SK-N-SH (cell line): ENCODE measurements around the gene LRIT3. TPM values are rescaled to one million over a fixed set of nuclear protein-coding genes. Genes with fewer than 3 reads are reported as not detected.

Experiments used
- CTCF ChIA-PET: fragments of 300-600, 350-600 bp; formaldehyde crosslinking; extraction: SDS; loops from one replicate; lab custom pipeline; 2021; lab: Yijun Ruan, JAX
- POLR2A ChIA-PET: fragments of 350-600 bp; sonication (Branson Sonifier 250); formaldehyde crosslinking; extraction: SDS; loops from one replicate; lab custom pipeline; 2020; ENCODE audit warnings: antibody characterized with exemption, inconsistent platforms; lab: Yijun Ruan, JAX
- DNase-seq: peaks from one replicate; pipeline ENCODE4 v3.0.0; 2012
- H2AFZ ChIP-seq: fragments of 200-600 bp; sonication (generic); 2 replicates; pipeline ENCODE4 v1.8.1; 2016; ENCODE audit warnings: antibody characterized with exemption, mild to moderate bottlenecking, low read depth
- H3F3A ChIP-seq: fragments of 200-600 bp; sonication (generic); replicated peaks from 2 replicates; pipeline ENCODE3; 2016; ENCODE audit warnings: antibody characterized with exemption, mild to moderate bottlenecking; ENCODE audit not compliant: insufficient read depth
- H3K27ac ChIP-seq, 2 experiments: fragments of 200-500 bp in 1 of 2; fragments of 200-600 bp in 1 of 2; sonication (Bioruptor generic) in 1 of 2; sonication (generic), shearing (Covaris generic) in 1 of 2; 2 replicates each; pipeline versions ENCODE4 v1.5.1 to v1.6.1; 2014 to 2016; ENCODE audit warnings: low read depth in 2 of 2, inconsistent platforms in 1 of 2, low read length in 1 of 2, mild to moderate bottlenecking in 1 of 2, mixed read lengths in 1 of 2
- H3K27me3 ChIP-seq: fragments of 200-600 bp; sonication (generic), shearing (Covaris generic); 2 replicates; pipeline ENCODE4 v1.6.1; 2016; ENCODE audit warnings: mixed run types; ENCODE audit not compliant: insufficient read depth
- H3K36me3 ChIP-seq, 2 experiments: fragments of 200-500 bp in 1 of 2; fragments of 200-600 bp in 1 of 2; sonication (Bioruptor generic) in 1 of 2; sonication (generic) in 1 of 2; replicated peaks in 1 of 2; 2 replicates each; pipeline versions ENCODE3 to v1.5.1; 2014 to 2016; ENCODE audit warnings: low read length in 1 of 2, mild to moderate bottlenecking in 1 of 2; ENCODE audit not compliant: insufficient read depth in 2 of 2, control insufficient read depth in 1 of 2
- H3K4me1 ChIP-seq, 2 experiments: fragments of 200-500 bp in 1 of 2; fragments of 200-600 bp in 1 of 2; sonication (Bioruptor generic) in 1 of 2; sonication (generic), shearing (Covaris generic) in 1 of 2; 2 replicates each; pipeline versions ENCODE4 v1.5.1 to v1.6.1; 2014 to 2016; ENCODE audit warnings: low read depth in 1 of 2, low read length in 1 of 2, mixed run types in 1 of 2; ENCODE audit not compliant: insufficient read depth in 2 of 2, control insufficient read depth in 1 of 2
- H3K4me2 ChIP-seq: fragments of 200-600 bp; sonication (generic), shearing (Covaris generic); 2 replicates; pipeline ENCODE4 v1.6.1; 2017; ENCODE audit warnings: mixed run types
- H3K4me3 ChIP-seq, 2 experiments: fragments of 200-500 bp in 1 of 2; fragments of 200-600 bp in 1 of 2; sonication (Bioruptor generic) in 1 of 2; sonication (generic), shearing (Covaris generic) in 1 of 2; 2 replicates each; pipeline versions ENCODE4 v1.5.1 to v1.8.1; 2014 to 2016; ENCODE audit warnings: low read depth in 2 of 2, inconsistent platforms in 1 of 2, low read length in 1 of 2, mild to moderate bottlenecking in 1 of 2, mixed read lengths in 1 of 2, moderate library complexity in 1 of 2
- H3K79me2 ChIP-seq: fragments of 200-600 bp; sonication (generic); 2 replicates; pipeline ENCODE4 v1.8.1; 2017; ENCODE audit warnings: mild to moderate bottlenecking; ENCODE audit not compliant: insufficient read depth
- H3K9ac ChIP-seq: fragments of 200-600 bp; sonication (generic); 2 replicates; pipeline ENCODE4 v1.6.1; 2017; ENCODE audit warnings: mixed run types
- H3K9me2 ChIP-seq: fragments of 200-600 bp; sonication (generic); 2 replicates; pipeline ENCODE4 v1.6.1; 2017; ENCODE audit warnings: mixed run types
- H3K9me3 ChIP-seq: fragments of 200-600 bp; sonication (generic); 2 replicates; pipeline ENCODE4 v1.6.1; 2017; ENCODE audit warnings: mixed run types, mild to moderate bottlenecking, moderate library complexity
- H4K20me1 ChIP-seq: fragments of 200-600 bp; sonication (generic); 2 replicates; pipeline ENCODE4 v1.6.1; 2017; ENCODE audit warnings: mild to moderate bottlenecking, mixed run types; ENCODE audit not compliant: insufficient read depth
- CHD2 ChIP-seq: fragments of 150-350 bp; IDR thresholded peaks from 2 replicates; pipeline ENCODE4 v1.6.1; 2018; ENCODE audit warnings: low read length; ENCODE audit not compliant: partially characterized antibody
- ELF1 ChIP-seq: IDR thresholded peaks from 2 replicates; pipeline ENCODE4 v1.4.0; 2012
- EP300 ChIP-seq, 2 experiments: IDR thresholded peaks; 2 replicates each; pipeline versions ENCODE4 v1.4.0 to v1.6.1; 2012; ENCODE audit warnings: borderline replicate concordance in 1 of 2, low read depth in 1 of 2, low read length in 1 of 2
- FOSL2 ChIP-seq: IDR thresholded peaks from 2 replicates; pipeline ENCODE4 v1.4.0; 2012; ENCODE audit warnings: low read depth, mild to moderate bottlenecking, moderate library complexity, borderline replicate concordance
- FOXM1 ChIP-seq: IDR thresholded peaks from 2 replicates; pipeline ENCODE4 v1.4.0; 2012; ENCODE audit warnings: low read depth, mild to moderate bottlenecking
- GABPA ChIP-seq: IDR thresholded peaks from 2 replicates; pipeline ENCODE4 v1.4.0; 2012; ENCODE audit warnings: low read depth, mild to moderate bottlenecking
- GATA2 ChIP-seq: sonication (generic); formaldehyde crosslinking; IDR thresholded peaks from 2 replicates; pipeline ENCODE4 v1.5.0; 2020; ENCODE audit warnings: mild to moderate bottlenecking, missing genetic modification reagents
- JUND ChIP-seq: IDR thresholded peaks from 2 replicates; pipeline ENCODE4 v1.4.0; 2012
- NFIC ChIP-seq: IDR thresholded peaks from 2 replicates; pipeline ENCODE4 v1.4.0; 2012; ENCODE audit warnings: borderline replicate concordance
- NRF1 ChIP-seq: IDR thresholded peaks from 2 replicates; pipeline ENCODE4 v1.6.1; 2012; ENCODE audit warnings: low read depth, mild to moderate bottlenecking, low read length
- RAD21 ChIP-seq: IDR thresholded peaks from 2 replicates; pipeline ENCODE4 v1.6.1; 2012; ENCODE audit warnings: mild to moderate bottlenecking, low read length
- RCOR1 ChIP-seq: fragments of 150-350 bp; IDR thresholded peaks from 2 replicates; pipeline ENCODE4 v1.6.1; 2017; ENCODE audit warnings: antibody characterized with exemption, low read length
- RFX5 ChIP-seq: IDR thresholded peaks from 2 replicates; pipeline ENCODE4 v1.6.1; 2012; ENCODE audit warnings: mild to moderate bottlenecking, improper control_type of control experiment, low read length
- RXRA ChIP-seq: IDR thresholded peaks from 2 replicates; pipeline ENCODE4 v1.4.0; 2012; ENCODE audit warnings: low read depth, mild to moderate bottlenecking, borderline replicate concordance
- SIN3A ChIP-seq: IDR thresholded peaks from 2 replicates; pipeline ENCODE4 v1.6.1; 2012; ENCODE audit warnings: low read depth, mild to moderate bottlenecking, low read length, moderate library complexity, borderline replicate concordance
- SMC3 ChIP-seq: IDR thresholded peaks from 2 replicates; pipeline ENCODE4 v1.6.1; 2012; ENCODE audit warnings: low read depth, low read length, improper control_type of control experiment
- TEAD4 ChIP-seq: IDR thresholded peaks from 2 replicates; pipeline ENCODE4 v1.4.0; 2012; ENCODE audit warnings: mild to moderate bottlenecking, borderline replicate concordance; ENCODE audit not compliant: insufficient read depth
- WGBS: methylation state at CpG from one replicate; pipeline ENCODE4 v1.1.6; 2017; ENCODE audit warnings: low lambda C conversion rate; 5-methylcytosine and 5-hydroxymethylcytosine counted together
- polyA plus RNA-seq, 3 experiments: library from polyadenylated mRNA; depleted of rRNA; stranded (reverse); fragments of >200 nt; gene quantifications; 2 replicates each; pipeline ENCODE4 v1.2.3, GENCODE V29; 2012
- TF ChIP-seq, protein P1 (sequence below): fragments of 150-350 bp; IDR thresholded peaks from 2 replicates; pipeline ENCODE4 v1.6.1; 2016; ENCODE audit warnings: mild to moderate bottlenecking, low read depth, low read length
- TF ChIP-seq, protein P2 (sequence below): fragments of 150-350 bp; IDR thresholded peaks from 2 replicates; pipeline ENCODE4 v1.6.1; 2017; ENCODE audit warnings: antibody characterized with exemption, low read length, low read depth, borderline replicate concordance

LRIT3 gene
- polyA plus RNA-seq, 1 of the 3 experiments (the other 2 are of a cell fraction), result not detected

DNA sequence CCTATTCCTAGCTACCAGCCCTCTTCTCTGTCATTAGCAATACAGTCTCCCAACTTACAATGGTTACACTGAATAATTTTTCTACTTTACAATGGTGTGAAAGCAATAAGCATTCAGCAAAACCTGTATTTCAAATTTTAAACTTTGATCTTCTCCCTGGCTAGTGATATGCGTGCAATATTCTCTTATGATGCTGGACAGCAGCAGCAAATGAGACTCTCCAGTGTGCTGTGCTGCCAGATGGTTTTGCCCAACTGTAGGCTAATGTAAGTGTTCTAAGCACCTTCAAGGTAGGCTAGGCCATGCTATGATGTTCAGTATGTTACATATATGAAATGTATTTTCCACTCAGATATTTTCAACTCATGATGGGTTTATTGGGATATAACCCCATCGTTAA, 38.3 kb upstream of the LRIT3 start:
- CTCF ChIA-PET, result interaction anchor here (1.6 kb wide), 1 partner anchor 106 kb away, joined by 3 read pairs; the partner anchor contains the start of gene CASP6

DNA sequence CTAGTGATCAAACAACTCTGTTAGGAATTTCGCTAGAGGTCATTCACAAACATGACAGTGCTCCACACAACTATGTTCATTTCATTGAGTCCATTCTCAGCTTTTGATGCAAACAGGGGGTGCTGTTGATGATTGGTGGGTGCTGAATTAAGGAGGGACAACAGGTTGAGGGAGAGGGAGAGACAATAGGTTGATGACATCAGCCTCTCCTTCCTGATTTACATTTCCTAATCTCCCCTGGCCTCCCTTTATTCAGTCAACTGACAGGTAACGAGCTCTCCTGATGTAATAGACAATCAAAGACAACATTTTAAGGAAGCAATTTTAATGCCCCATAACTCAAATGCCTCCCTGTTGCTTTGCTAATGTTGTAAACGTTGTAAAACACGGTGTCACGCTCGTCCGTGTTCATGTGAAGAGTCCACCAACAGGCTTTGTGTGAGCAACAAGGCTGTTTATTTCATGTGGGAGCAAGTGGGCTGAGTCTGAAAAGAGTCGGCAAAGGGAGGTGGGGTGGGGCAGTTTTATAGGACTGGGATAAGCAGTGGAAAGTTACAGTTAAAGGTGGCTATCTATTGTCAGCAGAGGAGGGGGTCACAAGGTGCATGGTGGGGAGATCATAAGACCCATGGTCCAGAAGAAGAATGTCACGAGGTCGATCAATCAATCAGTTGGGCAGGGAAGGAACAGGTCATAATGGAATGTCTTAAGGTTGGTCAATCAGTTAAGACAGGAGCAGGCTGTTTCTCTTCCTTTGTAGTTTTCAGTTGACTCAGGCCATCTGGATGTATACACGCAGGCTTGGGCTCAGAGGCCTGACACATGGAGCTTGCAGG, 37.1 kb upstream of the LRIT3 start:
- H3K9me2 ChIP-seq, result no peaks in the 10 kb centered on the region
- peaks cover 3% of the 10 kb centered on the region for H3K79me2 ChIP-seq
- no peak overlapping the region for H3K4me2 ChIP-seq
- CTCF ChIA-PET, result interaction anchor here (1.6 kb wide), 1 partner anchor 107 kb away, joined by 3 read pairs; the partner anchor contains the start of gene CASP6
- H3K4me3 ChIP-seq, result no peak overlapping the region
- POLR2A ChIA-PET, result no interaction called here
- no peaks in the 10 kb centered on the region for H3F3A ChIP-seq
- no peaks in the 10 kb centered on the region for H3K9me3 ChIP-seq
- no peak overlapping the region for H2AFZ ChIP-seq
- no peak overlapping the region for H3K9ac ChIP-seq
- no peak for TF ChIP-seq NRF1
- TF ChIP-seq, protein P1, sequence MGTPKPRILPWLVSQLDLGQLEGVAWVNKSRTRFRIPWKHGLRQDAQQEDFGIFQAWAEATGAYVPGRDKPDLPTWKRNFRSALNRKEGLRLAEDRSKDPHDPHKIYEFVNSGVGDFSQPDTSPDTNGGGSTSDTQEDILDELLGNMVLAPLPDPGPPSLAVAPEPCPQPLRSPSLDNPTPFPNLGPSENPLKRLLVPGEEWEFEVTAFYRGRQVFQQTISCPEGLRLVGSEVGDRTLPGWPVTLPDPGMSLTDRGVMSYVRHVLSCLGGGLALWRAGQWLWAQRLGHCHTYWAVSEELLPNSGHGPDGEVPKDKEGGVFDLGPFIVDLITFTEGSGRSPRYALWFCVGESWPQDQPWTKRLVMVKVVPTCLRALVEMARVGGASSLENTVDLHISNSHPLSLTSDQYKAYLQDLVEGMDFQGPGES, result no peak
- no peak for TF ChIP-seq SMC3
- TF ChIP-seq RFX5, result no peak
- no peak for TF ChIP-seq CHD2
- no peak for TF ChIP-seq NFIC
- TF ChIP-seq RAD21, result no peak
- TF ChIP-seq GABPA, result no peak
- TF ChIP-seq FOSL2, result no peak
- WGBS, result 58% methylated on average over 11 of the region's 11 CpGs
- no peaks in the 10 kb centered on the region for H3K27me3 ChIP-seq
- no peak overlapping the region for H3K27ac ChIP-seq
- no peaks in the 10 kb centered on the region for H3K36me3 ChIP-seq
- peaks cover 0 to 3% of the 10 kb centered on the region in 2 experiments; a peak in 2 of 4 replicates for H3K4me1 ChIP-seq
- no peaks in the 10 kb centered on the region for H4K20me1 ChIP-seq
- no peak for DNase-seq

More for the DNA sequence above, 38.3 kb upstream of the LRIT3 start:
- H3K79me2 ChIP-seq, result no peaks in the 10 kb centered on the region
- no peaks in the 10 kb centered on the region for H3K9me3 ChIP-seq
- no peaks in the 10 kb centered on the region for H4K20me1 ChIP-seq
- H3K36me3 ChIP-seq, result no peaks in the 10 kb centered on the region
- H2AFZ ChIP-seq, result no peak overlapping the region
- 44% methylated on average over 2 of the region's 2 CpGs for WGBS
- peaks cover 0 to under 1% of the 10 kb centered on the region in 2 experiments; a peak in 2 of 4 replicates for H3K4me1 ChIP-seq
- no peak overlapping the region for H3K9ac ChIP-seq
- H3F3A ChIP-seq, result no peaks in the 10 kb centered on the region
- H3K4me3 ChIP-seq, result no peak overlapping the region
- no peak for TF ChIP-seq CHD2
- no peak for DNase-seq
- no peak overlapping the region for H3K4me2 ChIP-seq
- no peaks in the 10 kb centered on the region for H3K9me2 ChIP-seq
- H3K27me3 ChIP-seq, result no peaks in the 10 kb centered on the region
- POLR2A ChIA-PET, result no interaction called here
- no peak overlapping the region for H3K27ac ChIP-seq

DNA sequence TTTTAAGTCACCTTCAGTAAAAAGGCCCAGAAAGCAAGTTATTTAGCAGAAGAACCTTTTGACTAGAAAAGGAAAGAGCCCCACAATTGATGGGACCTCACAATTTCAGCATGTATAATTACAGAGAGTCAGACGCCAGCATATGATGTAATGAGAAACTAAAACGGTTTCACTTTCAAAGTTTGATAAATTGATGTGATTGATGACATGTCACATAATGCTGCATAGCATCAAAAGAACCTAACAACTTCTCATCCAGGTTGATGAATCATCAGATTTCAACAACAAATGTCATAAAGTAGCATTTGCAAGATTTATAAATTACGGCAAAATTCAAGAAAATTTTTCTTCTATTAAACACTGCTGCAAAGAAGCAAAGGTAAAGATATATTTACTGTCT, 36.2 kb upstream of the LRIT3 start:
- H3K9me2 ChIP-seq, result no peaks in the 10 kb centered on the region
- H3K27ac ChIP-seq, result no peak overlapping the region
- DNase-seq, result no peak
- H3K4me3 ChIP-seq, result no peak overlapping the region
- CTCF ChIA-PET, result interaction anchor here (0.7 kb wide), 1 partner anchor 109 kb away, joined by 3 read pairs; no protein-coding TSS in a partner anchor
- 52% methylated on average over 3 of the region's 3 CpGs for WGBS
- H3K27me3 ChIP-seq, result no peaks in the 10 kb centered on the region
- POLR2A ChIA-PET, result no interaction called here
- H2AFZ ChIP-seq, result no peak overlapping the region
- H4K20me1 ChIP-seq, result no peaks in the 10 kb centered on the region
- H3K9ac ChIP-seq, result no peak overlapping the region
- H3K36me3 ChIP-seq, result no peaks in the 10 kb centered on the region
- H3K9me3 ChIP-seq, result no peaks in the 10 kb centered on the region
- no peak overlapping the region for H3K4me2 ChIP-seq
- peaks cover 13% of the 10 kb centered on the region for H3K79me2 ChIP-seq
- TF ChIP-seq GATA2 (CRISPR knock-in tag) (no peak), RXRA (no peak), RFX5 (no peak), TEAD4 (no peak), SIN3A (no peak), ELF1 (no peak), FOSL2 (no peak), JUND (no peak), RCOR1 (no peak), EP300 (IDR thresholded peaks at IDR 0.05; ENCODE audit: borderline replicate concordance in 1 of 2, low read depth in 1 of 2, low read length in 1 of 2) (no peak), FOXM1 (no peak), RAD21 (no peak), NFIC (no peak)
- TF ChIP-seq, protein P2, sequence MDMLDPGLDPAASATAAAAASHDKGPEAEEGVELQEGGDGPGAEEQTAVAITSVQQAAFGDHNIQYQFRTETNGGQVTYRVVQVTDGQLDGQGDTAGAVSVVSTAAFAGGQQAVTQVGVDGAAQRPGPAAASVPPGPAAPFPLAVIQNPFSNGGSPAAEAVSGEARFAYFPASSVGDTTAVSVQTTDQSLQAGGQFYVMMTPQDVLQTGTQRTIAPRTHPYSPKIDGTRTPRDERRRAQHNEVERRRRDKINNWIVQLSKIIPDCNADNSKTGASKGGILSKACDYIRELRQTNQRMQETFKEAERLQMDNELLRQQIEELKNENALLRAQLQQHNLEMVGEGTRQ, result no peak
- TF ChIP-seq, all 33 proteins: peak for 0
- peaks cover 0 to 5% of the 10 kb centered on the region in 2 experiments; a peak in 3 of 4 replicates for H3K4me1 ChIP-seq
- no peaks in the 10 kb centered on the region for H3F3A ChIP-seq
